ENCODE results near the gene LHFPL2.
"Not testable (repeated sequence)": the region's sequence is repeated elsewhere in the genome, so short reads cannot be mapped to it uniquely, and the experiment has no call there.

Gene LHFPL2, protein sequence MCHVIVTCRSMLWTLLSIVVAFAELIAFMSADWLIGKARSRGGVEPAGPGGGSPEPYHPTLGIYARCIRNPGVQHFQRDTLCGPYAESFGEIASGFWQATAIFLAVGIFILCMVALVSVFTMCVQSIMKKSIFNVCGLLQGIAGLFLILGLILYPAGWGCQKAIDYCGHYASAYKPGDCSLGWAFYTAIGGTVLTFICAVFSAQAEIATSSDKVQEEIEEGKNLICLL

DNA sequence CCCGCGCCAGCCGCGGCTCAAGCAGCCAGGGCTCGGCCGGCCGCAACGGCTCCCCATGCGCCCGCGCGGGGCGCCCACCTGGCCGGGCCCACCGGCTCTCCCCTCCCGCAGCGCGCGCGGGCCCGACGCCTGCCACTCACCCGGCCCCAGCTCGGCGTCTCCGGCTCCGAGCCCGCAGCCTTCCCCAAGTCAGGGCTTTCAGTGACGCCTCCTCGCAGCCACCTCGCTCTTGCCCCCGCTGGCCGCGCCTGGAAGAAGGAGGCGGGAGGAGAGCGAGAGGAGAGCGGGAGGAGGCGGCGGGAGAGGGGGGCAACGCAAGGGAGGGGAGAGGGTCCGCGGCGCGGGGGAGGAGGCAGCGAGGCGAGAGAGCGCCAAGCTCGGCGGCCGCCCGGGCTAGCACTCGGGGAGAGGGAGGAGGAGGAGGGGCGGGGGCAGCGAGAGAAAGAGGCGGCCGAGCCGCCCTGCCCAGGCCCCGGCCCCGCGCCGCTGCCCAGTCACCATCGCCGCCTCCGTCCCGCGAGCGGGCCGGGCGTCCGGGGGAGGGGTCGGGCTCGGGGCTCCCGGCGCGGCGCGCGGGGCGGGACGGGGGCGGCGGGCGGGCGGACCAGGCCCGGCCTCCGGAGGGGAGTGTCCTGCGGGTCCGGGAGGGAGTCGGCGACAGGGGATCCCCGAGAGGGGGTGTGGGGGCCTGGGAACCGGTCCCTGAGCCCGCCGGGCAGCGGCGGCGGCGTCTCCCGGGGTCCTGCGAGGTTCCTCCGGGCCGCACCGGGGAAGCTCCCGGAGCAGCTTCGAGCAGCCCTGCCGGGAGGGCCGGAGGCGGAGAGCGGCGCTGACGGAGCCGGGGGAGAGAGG lies at the start of gene LHFPL2:
Gene LHFPL2 (minus strand): TSS at position 414 of the 852 bp plus-strand sequence. CDS start 138,559 bp downstream, outside the sequence.
- peak within 1 kb of the TSS; percentile 56 for H3K4me3 ChIP-seq (ENCODE audit: low read depth, low read length)
- TF ChIP-seq POLR2A (IDR thresholded peaks at IDR 0.05; ENCODE audit: extremely low read depth, insufficient read length), result no peak
- no peak for TF ChIP-seq MYC (IDR thresholded peaks at IDR 0.05; ENCODE audit: low read depth, low read length)
- TF ChIP-seq, protein P1, sequence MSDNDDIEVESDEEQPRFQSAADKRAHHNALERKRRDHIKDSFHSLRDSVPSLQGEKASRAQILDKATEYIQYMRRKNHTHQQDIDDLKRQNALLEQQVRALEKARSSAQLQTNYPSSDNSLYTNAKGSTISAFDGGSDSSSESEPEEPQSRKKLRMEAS (IDR thresholded peaks at IDR 0.05; ENCODE audit: low read depth, low read length), result no peak
- TF ChIP-seq, protein P2, sequence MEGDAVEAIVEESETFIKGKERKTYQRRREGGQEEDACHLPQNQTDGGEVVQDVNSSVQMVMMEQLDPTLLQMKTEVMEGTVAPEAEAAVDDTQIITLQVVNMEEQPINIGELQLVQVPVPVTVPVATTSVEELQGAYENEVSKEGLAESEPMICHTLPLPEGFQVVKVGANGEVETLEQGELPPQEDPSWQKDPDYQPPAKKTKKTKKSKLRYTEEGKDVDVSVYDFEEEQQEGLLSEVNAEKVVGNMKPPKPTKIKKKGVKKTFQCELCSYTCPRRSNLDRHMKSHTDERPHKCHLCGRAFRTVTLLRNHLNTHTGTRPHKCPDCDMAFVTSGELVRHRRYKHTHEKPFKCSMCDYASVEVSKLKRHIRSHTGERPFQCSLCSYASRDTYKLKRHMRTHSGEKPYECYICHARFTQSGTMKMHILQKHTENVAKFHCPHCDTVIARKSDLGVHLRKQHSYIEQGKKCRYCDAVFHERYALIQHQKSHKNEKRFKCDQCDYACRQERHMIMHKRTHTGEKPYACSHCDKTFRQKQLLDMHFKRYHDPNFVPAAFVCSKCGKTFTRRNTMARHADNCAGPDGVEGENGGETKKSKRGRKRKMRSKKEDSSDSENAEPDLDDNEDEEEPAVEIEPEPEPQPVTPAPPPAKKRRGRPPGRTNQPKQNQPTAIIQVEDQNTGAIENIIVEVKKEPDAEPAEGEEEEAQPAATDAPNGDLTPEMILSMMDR (IDR thresholded peaks at IDR 0.05; ENCODE audit: low read depth, low read length), result no peak
- peak; percentile 72 for DNase-seq (ENCODE audit: low read depth)

DNA sequence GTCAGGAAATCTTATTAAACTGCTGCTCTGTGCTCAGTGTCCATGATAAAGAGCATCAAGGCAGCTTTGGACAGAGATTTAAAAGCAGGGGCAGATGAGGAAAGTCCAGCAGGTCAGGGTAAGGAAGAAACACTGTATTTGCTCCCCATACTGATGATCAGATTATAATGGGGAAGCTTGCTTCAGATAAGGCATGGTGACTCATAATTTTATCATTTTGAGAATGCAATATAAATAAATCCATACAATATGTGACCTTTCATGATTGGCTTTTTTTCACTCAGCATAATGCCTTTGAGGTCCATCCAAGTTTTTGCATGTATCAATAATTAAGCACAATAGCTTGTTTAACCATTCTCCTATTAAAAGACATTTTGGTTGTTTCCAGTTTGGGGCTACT lies 48.1 kb upstream of the LHFPL2 start:
- H3K4me3 ChIP-seq (ENCODE audit: low read depth, low read length), result no peak overlapping the region
- no peak for DNase-seq (ENCODE audit: low read depth)
- TF ChIP-seq, protein P1 (IDR thresholded peaks at IDR 0.05; ENCODE audit: low read depth, low read length), result no peak
- TF ChIP-seq MYC (IDR thresholded peaks at IDR 0.05; ENCODE audit: low read depth, low read length) (no peak), POLR2A (IDR thresholded peaks at IDR 0.05; ENCODE audit: extremely low read depth, insufficient read length) (no peak)
- TF ChIP-seq, protein P2 (IDR thresholded peaks at IDR 0.05; ENCODE audit: low read depth, low read length), result no peak

DNA sequence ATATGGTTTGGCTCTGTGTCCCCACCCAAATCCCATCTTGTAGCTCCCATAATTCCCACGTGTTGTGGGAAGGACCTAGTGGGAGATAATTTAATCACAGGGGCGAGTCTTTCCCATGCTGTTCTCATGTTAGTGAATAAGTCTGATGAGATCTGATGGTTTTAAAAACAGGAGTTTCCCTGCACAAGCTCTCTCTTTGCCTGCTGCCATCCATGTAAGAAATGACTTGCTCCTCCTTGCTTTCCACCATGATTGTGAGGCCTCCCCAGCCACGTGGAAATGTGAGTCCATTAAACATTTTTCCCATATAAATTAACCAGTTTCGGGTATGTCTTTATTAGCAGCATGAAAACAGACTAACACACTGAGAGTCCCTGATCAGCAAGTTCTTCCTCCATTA lies 47.5 kb upstream of the LHFPL2 start:
- H3K4me3 ChIP-seq (ENCODE audit: low read depth, low read length); DNase-seq (ENCODE audit: low read depth): not testable (repeated sequence)

DNA sequence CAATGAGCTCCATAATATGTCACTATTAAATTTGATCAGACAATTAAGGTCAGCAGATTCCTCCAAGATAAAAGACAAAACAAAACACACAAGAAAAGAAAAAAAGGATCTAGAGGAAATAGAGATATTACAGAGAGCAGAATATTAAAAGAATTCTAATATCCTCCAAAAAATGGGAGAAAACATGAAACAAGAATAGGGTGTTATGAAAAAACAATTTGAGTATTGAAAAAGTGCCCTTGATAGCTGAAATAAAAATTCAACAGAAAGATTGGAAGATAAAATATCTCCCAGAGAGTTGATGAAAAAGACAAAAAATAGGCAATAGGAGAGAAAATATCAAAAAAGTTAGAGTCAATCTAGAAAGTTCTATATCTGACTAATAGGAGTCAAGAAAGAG lies 44.8 kb upstream of the LHFPL2 start:
- DNase-seq (ENCODE audit: low read depth), result no peak
- TF ChIP-seq, protein P1 (IDR thresholded peaks at IDR 0.05; ENCODE audit: low read depth, low read length), result no peak
- H3K4me3 ChIP-seq (ENCODE audit: low read depth, low read length), result no peak overlapping the region

DNA sequence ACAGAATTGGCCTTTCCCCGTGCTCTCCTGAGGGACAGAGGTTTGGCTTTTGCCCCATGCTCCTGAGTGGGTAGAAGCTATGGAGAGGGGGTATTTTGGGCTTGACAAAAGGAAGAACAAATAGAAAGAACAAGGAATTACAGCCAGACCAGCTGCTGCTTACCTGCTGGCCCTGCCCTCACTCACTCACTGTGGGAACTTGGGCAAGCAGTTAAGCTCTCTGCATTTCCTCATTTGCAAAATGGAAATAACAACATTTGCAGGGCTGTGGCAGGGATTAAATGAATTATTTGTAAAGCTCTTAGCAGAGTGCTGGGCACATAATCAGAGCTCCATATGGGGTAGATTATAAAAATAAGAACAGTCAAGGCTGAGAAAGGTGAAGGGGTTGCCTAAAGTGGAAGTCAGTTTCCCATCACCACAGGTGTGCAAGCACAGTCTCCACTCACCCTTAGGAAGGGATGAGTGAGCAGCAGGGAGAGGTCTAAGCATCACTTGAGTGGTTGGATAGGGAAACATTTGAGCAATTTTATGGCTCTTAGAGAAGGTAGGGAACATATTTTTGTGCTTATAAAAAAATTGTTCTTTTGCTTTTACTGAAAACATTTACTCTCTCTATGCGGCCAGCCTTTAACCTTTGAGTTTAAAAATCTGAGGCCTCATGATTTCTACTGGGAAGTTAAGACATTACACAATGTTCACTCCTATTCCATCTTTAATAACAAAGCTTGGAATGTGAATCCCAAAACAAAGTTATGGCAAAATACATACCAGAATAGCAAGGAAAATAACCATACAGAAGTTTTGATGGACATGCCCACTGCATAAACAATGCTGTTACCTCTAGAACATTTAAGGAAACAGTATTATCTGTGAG lies 42.8 kb upstream of the LHFPL2 start:
- no peak for DNase-seq (ENCODE audit: low read depth)
- H3K4me3 ChIP-seq (ENCODE audit: low read depth, low read length), result no peak overlapping the region
- TF ChIP-seq, protein P1 (IDR thresholded peaks at IDR 0.05; ENCODE audit: low read depth, low read length), result no peak
- TF ChIP-seq, protein P2 (IDR thresholded peaks at IDR 0.05; ENCODE audit: low read depth, low read length), result no peak
- TF ChIP-seq POLR2A (IDR thresholded peaks at IDR 0.05; ENCODE audit: extremely low read depth, insufficient read length) (no peak), MYC (IDR thresholded peaks at IDR 0.05; ENCODE audit: low read depth, low read length) (no peak)

DNA sequence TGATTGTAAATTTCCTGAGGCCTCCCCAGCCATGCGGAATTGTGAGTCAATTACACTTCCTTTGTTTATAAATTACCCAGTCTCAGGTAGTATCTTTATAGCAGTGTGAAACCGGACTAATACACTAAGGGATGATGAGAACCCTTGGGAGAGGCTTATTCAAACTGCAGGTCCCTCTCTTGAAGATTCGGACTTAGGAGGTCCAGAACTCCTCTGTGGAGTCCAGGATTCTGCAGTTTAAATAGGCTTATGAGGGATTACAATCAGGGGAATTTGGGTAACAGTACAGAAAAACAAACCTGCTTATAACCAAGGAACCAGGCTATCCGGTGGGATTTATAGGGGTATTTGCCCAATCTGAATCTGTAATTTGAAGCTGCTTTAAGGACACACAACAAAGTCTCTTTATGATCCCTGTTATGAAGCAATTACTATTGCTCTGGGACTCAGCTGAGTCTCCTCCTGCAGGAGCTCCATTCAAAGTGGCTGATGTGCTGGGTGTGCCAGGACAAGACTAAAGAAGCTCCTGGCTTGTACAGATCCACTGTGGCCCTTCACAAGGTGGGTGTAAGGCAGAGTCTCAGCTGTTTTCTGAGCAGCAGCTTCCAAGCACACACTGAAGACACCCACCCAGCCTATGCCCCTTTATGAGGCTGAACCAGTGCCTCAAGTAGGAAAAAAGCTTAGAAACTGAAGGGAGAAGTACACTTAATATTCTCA lies 41.8 kb upstream of the LHFPL2 start:
- no peak overlapping the region for H3K4me3 ChIP-seq (ENCODE audit: low read depth, low read length)
- no peak for DNase-seq (ENCODE audit: low read depth)
- no peak for TF ChIP-seq MYC (IDR thresholded peaks at IDR 0.05; ENCODE audit: low read depth, low read length)
- no peak for TF ChIP-seq POLR2A (IDR thresholded peaks at IDR 0.05; ENCODE audit: extremely low read depth, insufficient read length)
- TF ChIP-seq, protein P1 (IDR thresholded peaks at IDR 0.05; ENCODE audit: low read depth, low read length), result no peak
- TF ChIP-seq, protein P2 (IDR thresholded peaks at IDR 0.05; ENCODE audit: low read depth, low read length), result no peak
